BLaER1 treated with 17β-estradiol and CSF1 and Interleukin-3, amounts not matched to agents 10 nM and 100 nM (cell line): ENCODE measurements around the gene HPDL.

Experiments used
- H3K27ac ChIP-seq, 11 experiments: shearing (Covaris generic); formaldehyde crosslinking; 2 replicates each; pipeline ENCODE4 v1.8.1; 2022
- H3K27me3 ChIP-seq, 11 experiments: shearing (Covaris generic); formaldehyde crosslinking; 2 replicates each; pipeline ENCODE4 v1.8.1; 2022
- H3K36me3 ChIP-seq, 11 experiments: shearing (Covaris generic); formaldehyde crosslinking; 2 replicates each; pipeline ENCODE4 v1.8.1; 2022
- H3K4me1 ChIP-seq, 10 experiments: shearing (Covaris generic); formaldehyde crosslinking; 2 replicates each; pipeline ENCODE4 v1.8.1; 2022
- H3K4me2 ChIP-seq, 11 experiments: shearing (Covaris generic); formaldehyde crosslinking; 2 replicates each; pipeline ENCODE4 v1.8.1; 2022
- H3K4me3 ChIP-seq, 10 experiments: shearing (Covaris generic); formaldehyde crosslinking; 2 replicates each; pipeline ENCODE4 v1.8.1; 2022
- H3K9ac ChIP-seq, 11 experiments: shearing (Covaris generic); formaldehyde crosslinking; 2 replicates each; pipeline ENCODE4 v1.8.1; 2022
- H3K9me3 ChIP-seq, 11 experiments: shearing (Covaris generic); formaldehyde crosslinking; replicated peaks in 1 of 11; 2 replicates each; pipeline ENCODE4 v1.8.1; 2022
- H4K20me1 ChIP-seq, 11 experiments: shearing (Covaris generic); formaldehyde crosslinking; 2 replicates each; pipeline ENCODE4 v1.8.1; 2022
- Cebpa-rat ChIP-seq, 11 experiments: shearing (Covaris generic); IDR thresholded peaks; 2 replicates each; pipeline ENCODE4 v1.8.1; 2022

Gene HPDL

GRCh38 chr1:45378184-45378583 is 51.5 kb downstream of the HPDL start:
- no peaks in the 10 kb centered on the region for H3K27me3 ChIP-seq
- H3K9me3 ChIP-seq = no peaks in the 10 kb centered on the region
- H3K4me1 ChIP-seq = 0 out of 20 replicates have a peak, but pooled peaks cover 0 to 6% (median 0%) of the 10 kb centered on the region in 10 experiments
- no peaks in the 10 kb centered on the region for H3K36me3 ChIP-seq
- H3K4me2 ChIP-seq = no peak overlapping the region
- H4K20me1 ChIP-seq = no peaks in the 10 kb centered on the region
- no peak overlapping the region for H3K27ac ChIP-seq
- TF ChIP-seq Cebpa-rat (IDR thresholded peaks at IDR 0.05) = no peak
- no peak overlapping the region for H3K9ac ChIP-seq
- H3K4me3 ChIP-seq = no peak overlapping the region
